Middle frontal gyrus (tissue), 1 donor: Measurements from ENCODE around the gene LDB3.

ENCODE experiments used
- DNase-seq: peaks from one replicate; pipeline ENCODE4 v3.0.0-alpha.2; 2015; ENCODE audit warnings: low spot score; ENCODE audit errors: extremely low spot score

The LDB3 gene

DNA sequence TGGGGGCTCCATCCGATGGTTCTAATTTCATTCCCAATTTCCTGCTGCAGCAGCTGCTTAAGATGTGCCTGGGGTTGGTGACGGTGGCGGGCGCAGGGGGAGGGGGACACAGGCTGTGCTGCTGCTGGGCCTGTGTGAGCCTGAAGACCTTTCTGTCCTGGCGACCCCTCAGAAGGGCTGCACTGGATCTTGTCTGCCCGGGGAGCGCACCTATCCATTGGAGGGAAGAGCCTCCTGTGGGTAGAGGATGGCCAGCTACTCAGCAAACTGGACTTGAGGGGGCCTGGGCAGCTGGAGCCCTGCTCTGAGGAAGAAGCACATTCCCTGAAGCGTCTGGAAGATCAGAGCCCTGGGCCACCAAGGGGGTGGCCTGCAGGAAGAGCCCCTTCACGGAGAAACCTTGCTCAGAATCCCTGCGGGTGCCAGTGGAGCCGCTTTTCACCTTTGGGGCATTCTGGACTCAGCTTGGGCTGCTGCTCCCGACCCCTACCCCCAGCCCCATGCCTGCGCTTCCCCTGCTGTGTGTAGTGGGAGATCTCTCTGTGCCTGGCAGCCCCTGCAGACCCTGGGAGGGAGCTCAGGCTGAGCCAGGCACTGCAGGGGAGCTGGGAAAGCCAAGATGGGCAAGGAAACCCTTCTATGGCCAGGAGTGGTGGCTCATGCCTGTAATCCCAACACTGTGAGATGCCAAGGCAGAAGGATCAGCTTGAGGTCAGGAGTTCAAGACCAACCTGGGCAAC lies 17.8 kb downstream of the LDB3 start:
- no peak for DNase-seq

DNA sequence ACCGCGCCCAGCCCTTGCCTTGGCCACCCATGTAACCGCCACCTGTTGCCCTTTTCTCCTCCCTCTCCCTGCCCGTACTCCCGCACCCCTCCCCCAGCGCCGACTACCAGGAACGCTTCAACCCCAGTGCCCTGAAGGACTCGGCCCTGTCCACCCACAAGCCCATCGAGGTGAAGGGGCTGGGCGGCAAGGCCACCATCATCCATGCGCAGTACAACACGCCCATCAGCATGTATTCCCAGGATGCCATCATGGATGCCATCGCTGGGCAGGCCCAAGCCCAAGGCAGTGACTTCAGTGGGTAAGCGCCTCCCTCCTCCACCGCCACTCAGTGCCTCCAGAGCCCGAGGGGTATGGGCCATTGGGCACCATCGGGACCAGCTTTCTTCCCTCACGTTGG lies 18.7 kb downstream of the LDB3 start:
- no peak for DNase-seq

DNA sequence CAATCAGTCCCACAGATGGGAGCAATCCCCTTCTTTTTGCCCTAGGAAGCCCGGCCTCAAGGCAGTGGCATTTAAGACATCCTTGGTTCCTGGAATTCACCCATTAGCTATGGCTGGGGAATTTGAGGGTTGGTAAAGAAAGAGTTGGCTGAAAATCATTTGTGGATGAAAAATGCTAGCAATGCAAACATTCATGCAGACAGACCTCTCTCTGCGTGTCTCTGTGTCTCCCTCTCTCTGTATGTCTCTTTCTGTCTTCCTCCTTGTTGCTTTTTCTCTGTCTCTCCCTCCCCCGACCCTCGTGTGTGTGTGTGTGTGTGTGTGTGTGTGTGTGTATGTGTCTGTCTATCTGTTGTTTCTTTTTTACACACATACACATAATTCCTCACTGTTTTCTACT lies 19.4 kb downstream of the LDB3 start:
- DNase-seq: no peak

DNA sequence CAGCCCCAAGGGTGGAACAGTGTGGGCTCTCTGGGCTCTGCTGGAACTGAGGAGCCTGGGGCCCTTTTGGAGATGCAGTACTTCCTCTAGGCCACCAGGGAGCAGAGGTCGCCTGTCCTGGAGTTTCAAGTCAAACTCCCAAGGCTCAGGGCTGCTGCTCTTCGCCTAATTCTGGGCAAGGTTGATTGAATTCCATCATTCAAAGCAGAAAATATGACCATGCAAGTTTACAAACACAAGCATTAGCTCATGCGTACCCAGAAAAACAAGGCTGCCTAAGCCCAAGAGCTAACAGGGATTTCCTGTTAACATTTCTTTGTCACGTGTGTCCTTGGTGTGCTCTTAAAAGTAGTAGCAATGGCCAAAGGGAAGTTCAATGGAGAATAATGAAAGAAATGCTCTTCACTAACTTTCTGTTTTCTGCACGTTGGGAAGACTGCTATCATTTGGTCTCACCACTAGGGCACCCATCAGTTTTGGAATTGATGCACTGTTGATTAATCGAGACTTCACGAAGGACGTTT lies 20.1 kb downstream of the LDB3 start:
- no peak for DNase-seq

- DNase-seq: no peak
Observed at GRCh38 chr10:86689146-86689545, 20.8 kb downstream of the LDB3 start.

- no peak for DNase-seq
Observed at GRCh38 chr10:86690231-86690630, 21.9 kb downstream of the LDB3 start.

DNA sequence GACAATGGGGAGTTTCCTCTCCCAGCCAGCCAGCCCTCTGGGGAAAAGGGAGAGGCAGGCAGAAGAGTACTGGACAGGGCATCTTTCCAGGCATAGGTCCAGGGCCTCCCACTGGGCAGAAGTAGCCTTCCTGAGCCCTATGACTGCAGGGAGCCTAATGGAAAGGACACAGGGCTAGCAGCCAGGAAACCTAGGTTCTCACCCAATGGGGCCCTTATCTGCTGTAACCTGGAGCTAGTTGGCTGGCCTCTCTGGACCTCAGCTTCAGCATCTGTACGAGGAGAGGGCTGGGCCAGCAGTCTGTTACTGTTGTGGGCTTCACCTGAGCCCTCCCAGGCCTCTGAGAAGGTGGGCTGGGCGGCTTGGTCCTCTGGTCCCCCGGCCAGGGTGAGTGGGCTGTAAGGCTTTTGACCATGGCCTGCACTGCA lies 22.4 kb downstream of the LDB3 start:
- no peak for DNase-seq

DNA sequence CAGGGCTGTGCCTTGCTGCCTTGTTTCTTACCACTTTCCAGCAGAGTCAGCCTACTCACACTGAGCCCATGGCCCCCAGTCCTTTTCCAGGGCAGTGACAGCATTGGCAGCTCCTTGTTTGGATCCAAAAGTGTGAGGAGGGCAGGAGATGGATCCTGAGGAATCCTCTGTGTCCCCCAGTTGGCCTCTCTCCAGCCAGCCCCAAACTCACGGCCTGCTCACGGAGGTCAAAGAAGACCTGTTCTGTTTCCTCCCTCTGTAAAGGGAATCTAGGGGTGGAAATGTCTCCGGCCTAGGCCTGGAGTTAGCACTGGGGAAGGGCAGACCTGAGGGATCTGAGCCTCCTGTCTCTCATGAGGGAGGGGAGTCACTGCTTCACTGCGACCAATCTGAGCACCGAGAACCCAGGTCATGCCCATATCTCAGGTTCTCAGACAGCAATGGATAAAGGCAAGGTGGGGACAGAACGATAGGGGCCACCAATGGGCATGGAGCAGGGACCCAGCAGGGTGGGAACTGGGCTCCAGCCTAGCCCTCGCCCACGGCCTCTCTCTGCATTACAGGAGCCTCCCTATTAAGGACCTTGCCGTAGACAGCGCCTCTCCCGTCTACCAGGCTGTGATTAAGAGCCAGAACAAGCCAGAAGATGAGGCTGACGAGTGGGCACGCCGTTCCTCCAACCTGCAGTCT lies 23.2 kb downstream of the LDB3 start:
- DNase-seq: no peak

- no peak for DNase-seq
Observed at GRCh38 chr10:86692023-86692514, 23.8 kb downstream of the LDB3 start.

DNA sequence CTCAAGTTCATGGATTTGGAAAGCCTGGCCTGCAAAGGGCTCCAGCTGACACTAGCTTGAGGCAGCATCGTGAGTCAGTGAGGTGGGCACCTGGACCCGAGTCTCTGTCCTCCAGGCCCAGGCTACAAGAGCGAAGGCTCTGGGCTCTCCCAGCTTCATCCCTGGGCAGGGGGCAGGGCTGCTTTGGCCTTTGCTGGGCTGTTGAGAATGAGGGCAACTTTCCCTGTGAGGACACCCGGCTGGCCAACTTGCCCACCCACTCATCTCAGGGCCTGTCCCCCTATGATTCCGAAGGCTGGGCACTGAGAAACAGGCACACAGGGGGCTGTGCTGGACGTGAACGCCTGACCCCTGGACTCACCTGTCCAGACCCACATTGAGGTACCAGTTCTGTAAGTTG lies 24.4 kb downstream of the LDB3 start:
- DNase-seq: no peak

GRCh38 chr10:86693275-86693674 lies 25.0 kb downstream of the LDB3 start:
- no peak for DNase-seq

- DNase-seq: no peak
Observed at GRCh38 chr10:86693721-86694369, 25.5 kb downstream of the LDB3 start.

- DNase-seq: no peak
Observed at GRCh38 chr10:86698207-86698940, 30.1 kb downstream of the LDB3 start.

DNA sequence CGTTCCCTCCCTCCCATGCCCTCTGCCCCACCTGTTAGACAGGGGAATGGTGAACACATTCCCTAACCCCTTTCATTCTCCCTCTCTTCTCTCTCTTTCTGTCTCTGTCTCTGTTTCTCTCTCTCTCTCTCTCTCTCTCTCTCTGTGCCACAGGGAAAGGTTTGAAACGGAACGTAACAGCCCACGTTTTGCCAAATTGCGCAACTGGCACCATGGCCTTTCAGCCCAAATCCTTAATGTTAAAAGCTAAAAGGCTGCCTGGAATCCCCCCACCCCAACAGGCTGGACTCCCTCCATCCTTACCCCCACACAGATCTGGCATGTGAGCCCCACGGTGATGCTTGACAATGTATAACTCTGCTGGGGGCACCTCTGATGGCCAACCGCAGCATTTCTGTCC lies 30.8 kb downstream of the LDB3 start:
- DNase-seq: no peak

DNA sequence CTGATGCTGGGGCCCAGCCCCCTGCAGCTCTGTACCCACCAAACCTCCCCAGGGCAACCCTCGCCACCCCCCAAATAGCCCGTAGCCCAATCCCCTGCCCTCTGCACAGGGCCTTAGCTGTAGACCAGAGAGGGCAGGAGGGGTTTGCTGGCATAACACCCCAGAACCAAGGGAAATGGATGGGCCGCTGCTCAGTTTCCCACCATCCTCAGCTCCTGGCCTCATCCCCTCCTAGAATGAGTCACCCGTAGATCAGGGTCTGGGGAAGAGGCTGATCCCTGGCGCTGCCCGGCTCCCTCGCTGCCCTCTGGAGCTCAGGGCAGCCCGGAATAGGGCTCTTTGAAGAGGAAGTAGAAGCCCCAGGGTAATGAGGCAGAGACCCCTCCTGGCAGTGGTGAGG lies 31.2 kb downstream of the LDB3 start:
- DNase-seq: no peak

DNA sequence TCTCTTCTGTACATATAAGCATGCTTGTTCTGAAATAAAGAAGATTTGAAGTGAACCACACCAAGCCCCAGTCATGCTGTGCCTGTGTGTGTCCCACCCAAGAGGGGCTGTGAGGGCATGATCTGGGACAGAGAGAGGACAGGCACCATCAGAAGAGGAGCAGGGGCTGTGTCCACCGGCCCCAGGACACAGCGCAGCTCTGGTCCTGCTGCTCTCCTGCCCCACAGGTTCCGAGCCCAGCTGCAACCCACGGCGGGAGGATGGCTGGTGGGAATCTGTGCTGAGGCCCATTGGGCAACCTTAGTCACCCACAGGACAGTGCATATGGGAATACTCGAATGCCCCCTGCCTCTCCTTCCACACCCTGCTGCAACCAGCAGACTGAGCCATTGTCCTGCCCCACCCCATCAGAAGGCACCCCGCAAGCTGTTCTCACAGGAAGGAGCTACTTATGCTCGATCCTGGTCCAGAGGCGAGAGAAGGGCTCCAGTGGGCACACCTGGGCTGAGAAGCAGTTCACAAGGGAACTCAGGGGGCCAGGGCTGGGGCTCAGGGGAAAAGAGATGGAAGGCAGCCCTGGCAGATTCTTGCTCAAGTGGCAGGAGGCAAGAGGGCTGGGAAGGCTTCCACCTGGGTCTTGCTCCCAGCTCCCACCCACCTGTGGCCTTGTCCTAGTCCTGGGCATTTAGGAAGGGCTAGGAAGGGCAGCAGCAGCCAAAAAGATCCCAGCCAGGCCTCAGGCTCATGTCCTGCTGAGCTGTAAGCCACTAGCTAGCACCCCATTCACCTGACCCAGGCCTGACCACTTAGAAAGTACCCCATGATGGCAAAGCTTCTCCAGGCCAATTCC lies 31.9 kb downstream of the LDB3 start:
- DNase-seq: no peak

DNA sequence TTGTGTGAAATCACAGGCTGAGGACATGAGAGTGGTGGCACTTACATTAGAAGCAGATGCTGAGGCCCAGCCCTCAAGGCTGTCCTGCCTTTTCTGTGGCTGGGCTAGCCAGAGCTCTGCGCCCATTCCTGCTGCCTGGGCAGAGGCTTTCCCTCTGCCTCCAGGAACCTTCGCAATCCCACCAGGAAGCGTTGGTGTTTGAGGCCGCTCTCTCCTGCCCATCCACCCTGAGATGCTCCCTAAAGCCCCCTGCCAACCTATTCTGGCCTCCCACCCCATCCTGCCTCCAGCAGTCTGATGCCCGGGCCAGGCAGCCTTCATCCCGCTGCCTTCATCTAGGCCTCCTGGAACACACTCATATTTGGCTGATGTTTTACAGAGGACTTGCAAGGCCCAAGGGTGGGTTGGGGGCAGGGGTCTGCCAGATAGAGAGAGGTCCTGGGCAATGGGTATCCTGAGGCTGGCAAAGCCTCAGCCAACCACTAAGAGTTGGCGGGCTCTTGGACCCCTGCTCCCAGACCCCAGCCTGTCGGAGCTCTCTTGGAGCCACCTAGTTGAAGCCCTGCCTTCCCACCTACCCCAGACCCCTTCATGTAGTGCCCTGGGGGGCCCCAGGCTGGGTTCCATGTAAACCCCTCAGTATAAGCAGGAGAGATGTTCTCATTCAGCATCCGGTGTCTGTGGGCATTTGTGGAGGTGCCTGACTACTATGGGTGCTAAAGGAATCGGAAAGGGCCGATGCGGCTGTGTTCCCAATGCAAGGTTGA lies 32.7 kb downstream of the LDB3 start:
- DNase-seq: no peak

GRCh38 chr10:86703176-86703575 lies 34.9 kb downstream of the LDB3 start:
- no peak for DNase-seq

GRCh38 chr10:86705139-86705538 lies 36.8 kb downstream of the LDB3 start:
- DNase-seq: no peak

GRCh38 chr10:86705905-86706304 lies 37.6 kb downstream of the LDB3 start:
- no peak for DNase-seq
